ENCODE results near the gene ZNF768. TPM values are rescaled to one million over a fixed set of nuclear protein-coding genes. Genes with fewer than 3 reads are reported as not detected.

The ZNF768 gene
- 33.8 TPM for total RNA-seq

DNA sequence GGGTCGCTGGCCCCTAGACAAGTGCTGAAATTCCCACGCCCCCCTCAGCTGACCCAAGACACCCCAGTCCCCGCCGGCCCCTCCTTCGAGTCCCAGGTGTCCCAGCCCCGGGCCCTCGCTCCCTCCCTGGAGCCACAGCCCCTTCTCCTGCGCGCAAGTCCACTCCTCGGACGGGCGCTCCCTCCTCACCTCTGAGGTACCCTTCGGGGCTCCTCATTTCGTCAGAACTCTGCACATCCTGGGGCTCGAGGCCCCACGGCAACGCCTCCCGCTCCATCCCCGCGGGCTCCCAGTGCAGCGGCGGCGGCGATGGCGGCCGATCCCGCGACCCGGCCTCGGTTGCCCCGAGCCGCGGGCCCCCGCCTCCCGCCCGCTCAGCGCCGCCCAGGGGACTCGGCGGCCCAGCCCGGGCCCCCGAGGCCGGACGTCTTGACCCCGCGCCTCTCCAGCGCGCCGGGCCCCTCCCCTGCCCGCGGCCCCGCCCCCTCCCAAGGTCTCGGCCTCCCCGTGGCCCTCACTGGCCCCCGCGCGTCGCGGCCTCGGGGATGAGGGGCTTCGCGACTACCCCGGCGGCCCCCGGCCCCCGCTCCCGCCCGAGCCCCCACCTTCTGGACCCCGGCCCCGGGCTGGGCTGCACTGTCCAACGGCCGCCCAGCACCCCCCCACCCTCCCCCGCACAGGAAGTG, at the start of gene ZNF768:
Gene ZNF768, minus strand, starts transcription at position 430 of the 686 bp plus-strand sequence. Its CDS starts 153 bp downstream, at position 277.

DNA sequence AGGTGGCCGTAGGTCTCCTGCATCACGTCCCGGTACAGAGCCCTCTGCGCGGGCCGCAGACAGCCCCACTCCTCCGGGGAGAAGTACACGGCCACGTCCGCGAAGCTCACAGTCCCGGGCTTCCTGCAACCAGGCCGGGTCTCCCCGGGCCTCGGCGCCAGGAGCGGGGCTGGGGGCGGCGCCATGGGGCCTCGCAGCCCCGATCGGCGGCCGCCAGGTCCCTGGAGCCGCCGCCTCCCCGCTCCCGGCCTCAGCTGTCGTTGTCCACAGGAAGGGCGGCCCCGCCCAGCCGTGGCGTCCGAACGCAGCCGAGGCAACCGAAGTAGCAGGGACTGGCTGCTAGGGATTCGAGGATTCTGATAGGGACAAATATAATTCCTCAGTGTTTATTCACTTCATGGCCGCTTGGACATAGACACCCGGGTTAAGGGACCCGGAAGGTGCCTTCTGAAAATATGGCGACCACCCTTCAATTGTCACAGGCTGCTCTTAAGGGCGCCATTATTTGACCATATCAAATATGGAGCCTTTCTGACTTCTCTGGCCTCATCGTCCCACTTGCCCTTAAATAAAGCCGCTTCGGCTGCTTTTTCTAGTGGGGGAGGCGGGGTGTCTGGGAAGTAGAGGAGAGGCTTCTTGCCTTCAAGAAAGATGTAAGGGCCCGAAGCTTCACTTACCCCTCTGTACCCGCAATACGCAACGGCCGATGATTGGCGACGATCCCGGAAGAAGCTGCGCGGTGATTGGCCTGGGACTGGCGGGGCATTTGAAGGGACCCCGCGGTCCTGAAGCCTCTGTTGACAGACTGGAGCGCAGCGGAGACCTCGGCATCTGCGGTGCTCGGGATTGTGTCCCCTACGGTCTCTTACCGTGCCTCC, 45.3 kb upstream of the ZNF768 start, which contains the start of gene ZNF688:
Gene ZNF688, minus strand, starts transcription at position 270 of the 878 bp plus-strand sequence. Its CDS starts 85 bp downstream, at position 185.

GRCh38 chr16:30557957-30558788, 31.8 kb upstream of the ZNF768 start, which contains the start of gene ZNF764:
ZNF764 (minus strand) TSS chr16:30558374; CDS start chr16:30558182, 192 bp downstream.

DNA sequence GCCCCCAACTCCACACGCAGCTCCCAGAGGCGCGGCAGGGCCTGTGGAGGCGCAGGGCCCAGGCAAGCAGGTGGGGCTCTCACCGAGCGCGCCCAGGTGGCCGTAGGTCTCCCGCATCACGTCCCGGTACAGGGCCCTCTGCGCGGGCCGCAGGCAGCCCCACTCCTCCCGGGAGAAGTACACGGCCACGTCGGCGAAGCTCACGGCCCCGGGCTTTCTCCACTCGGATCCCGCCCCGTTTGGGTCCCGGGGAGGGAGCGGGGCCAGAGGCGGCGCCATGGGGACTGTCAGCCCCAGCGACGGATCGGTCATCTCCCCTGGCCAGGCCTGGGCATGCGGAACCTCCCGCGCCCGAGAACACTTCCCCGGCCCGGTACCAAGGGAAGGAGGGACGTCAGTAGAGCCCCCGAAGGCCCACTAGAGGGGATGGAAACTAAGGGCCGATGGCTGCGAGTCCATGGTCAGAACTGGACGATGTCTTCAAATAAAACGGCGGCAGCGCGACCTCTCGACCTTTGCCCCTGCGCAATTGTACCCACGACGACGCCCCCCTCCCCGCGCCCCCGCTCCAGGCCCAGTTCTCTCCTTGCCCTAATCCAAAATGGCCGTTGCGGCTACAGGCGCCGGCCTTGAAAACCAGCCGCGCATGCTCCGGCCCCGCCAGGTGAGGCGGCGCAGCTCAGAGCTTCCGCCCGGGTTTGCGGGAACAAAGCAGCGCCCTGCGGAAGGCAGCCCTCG, 8.2 kb upstream of the ZNF768 start, which contains the start of gene ZNF747:
Gene ZNF747, minus strand, starts transcription at position 491 of the 738 bp plus-strand sequence. Its CDS starts 179 bp downstream, at position 312.

Small RNA genes lying within 50 kb of the gene (small RNA-seq; reads per million reads assigned to genes)
- gene MIR4518 (ENCODE audit: low replicate concordance) (not detected), gene RNU7-61P (ENCODE audit: low replicate concordance) (not detected)

Other genes with a start within 250 kb of the ZNF768 start
- gene CD2BP2, start 171.3 kb downstream of the ZNF768 start, total RNA-seq, result 27.7 TPM
- 30.4 TPM for gene TBC1D10B, start 156.1 kb downstream of the ZNF768 start, total RNA-seq
- 1,522 TPM for gene MYL11, start 151.8 kb downstream of the ZNF768 start, total RNA-seq
- gene SEPTIN1, start 144.0 kb downstream of the ZNF768 start, total RNA-seq, result 0.41 TPM
- 11.4 TPM for gene ZNF48, start 131.1 kb downstream of the ZNF768 start, total RNA-seq
- 12.3 TPM for gene ZNF771, start 119.0 kb downstream of the ZNF768 start, total RNA-seq
- gene DCTPP1, start 96.5 kb downstream of the ZNF768 start, total RNA-seq, result 26.9 TPM
- 47.6 TPM for gene SEPHS2, start 80.7 kb downstream of the ZNF768 start, total RNA-seq
- gene ITGAL, start 53.8 kb downstream of the ZNF768 start, total RNA-seq, result 9.5 TPM
- gene ZNF747, start 8.3 kb upstream of the ZNF768 start, total RNA-seq, result 16.9 TPM
- 14.5 TPM for gene ZNF764, start 31.8 kb upstream of the ZNF768 start, total RNA-seq
- 12.1 TPM for gene ZNF688, start 45.1 kb upstream of the ZNF768 start, total RNA-seq
- 20.3 TPM for gene ZNF785, start 59.1 kb upstream of the ZNF768 start, total RNA-seq
- gene ZNF689, start 83.8 kb upstream of the ZNF768 start, total RNA-seq, result 10.0 TPM
- 18.8 TPM for gene PRR14, start 124.4 kb upstream of the ZNF768 start, total RNA-seq
- gene FBRS, start 131.9 kb upstream of the ZNF768 start, total RNA-seq, result 31.3 TPM
- 47.5 TPM for gene SRCAP, start 172.6 kb upstream of the ZNF768 start, total RNA-seq
- gene PHKG2, start 221.9 kb upstream of the ZNF768 start, total RNA-seq, result 22.6 TPM
- 7.0 TPM for gene CFAP119, start 235.5 kb upstream of the ZNF768 start, total RNA-seq
- 92.8 TPM for gene RNF40, start 235.8 kb upstream of the ZNF768 start, total RNA-seq

Measured in metanephros (tissue), 2 donors.